ENCODE results near the gene ZNF276.
"Not testable (repeated sequence)": the region's sequence is repeated elsewhere in the genome, so short reads cannot be mapped to it uniquely, and the experiment has no call there.

The ZNF276 gene

DNA sequence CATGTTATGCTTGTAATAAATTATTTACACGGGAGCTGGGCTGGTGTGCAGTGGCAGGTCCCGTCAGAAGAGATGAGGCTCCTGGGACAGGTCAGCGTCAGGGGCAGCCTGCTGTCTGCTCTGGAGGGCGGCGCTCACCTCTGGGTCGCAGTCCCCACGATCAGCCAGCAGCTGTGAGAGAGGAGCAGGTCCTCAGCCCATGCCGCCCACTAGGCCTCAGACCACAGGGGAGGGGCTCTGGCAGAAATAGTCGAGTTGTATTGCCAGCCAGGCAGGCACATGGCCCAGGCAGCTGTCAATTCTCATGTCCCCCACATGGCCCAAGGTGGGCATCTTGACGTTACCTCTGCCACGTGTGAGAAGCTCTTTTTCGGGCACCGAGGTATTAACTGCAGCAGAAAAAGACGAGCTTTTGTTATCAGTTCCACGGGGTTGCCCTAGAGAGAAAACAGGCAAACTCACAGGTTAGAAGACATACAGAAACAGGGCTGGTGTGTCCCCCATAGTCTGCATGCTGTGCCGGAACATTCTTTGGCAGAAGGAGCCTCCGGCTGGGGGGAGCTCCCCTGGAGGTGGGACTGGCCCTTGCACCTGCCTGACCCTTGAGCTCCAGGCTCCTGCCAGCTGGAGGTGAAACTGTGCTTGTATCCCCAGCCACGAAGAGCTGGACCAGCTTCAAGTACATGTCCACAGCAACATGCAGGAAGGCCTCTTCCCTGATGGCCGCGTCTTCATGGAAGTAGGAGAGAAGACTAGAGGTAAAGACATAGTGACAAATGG is 17.4 kb downstream of the ZNF276 start:
- DNase-seq (ENCODE audit: low read depth in 2 of 2) = no peak

DNA sequence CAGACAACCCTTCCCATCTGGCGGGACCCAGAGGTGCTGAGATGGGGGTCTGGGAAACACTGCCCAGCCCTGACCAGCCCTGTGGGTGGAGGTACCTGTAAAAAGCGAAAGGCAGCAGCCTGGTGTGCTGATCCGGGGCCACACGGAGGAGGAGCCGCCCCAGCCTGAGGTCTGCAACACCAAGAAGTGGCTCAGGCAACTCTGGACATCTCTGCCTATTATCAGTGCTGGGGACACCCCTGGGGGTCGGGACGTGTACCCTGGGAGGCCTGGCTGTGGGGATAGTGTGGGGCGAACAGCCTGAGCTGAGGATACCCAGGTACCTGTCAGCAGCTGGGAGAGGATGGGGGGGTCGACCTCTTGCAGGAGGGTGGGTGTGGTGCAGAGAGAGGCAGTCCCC is 18.0 kb downstream of the ZNF276 start:
- DNase-seq (ENCODE audit: low read depth in 2 of 2) = no peak

GRCh38 chr16:89741342-89742014 is 20.1 kb downstream of the ZNF276 start:
- no peak for DNase-seq (ENCODE audit: low read depth in 2 of 2)

DNA sequence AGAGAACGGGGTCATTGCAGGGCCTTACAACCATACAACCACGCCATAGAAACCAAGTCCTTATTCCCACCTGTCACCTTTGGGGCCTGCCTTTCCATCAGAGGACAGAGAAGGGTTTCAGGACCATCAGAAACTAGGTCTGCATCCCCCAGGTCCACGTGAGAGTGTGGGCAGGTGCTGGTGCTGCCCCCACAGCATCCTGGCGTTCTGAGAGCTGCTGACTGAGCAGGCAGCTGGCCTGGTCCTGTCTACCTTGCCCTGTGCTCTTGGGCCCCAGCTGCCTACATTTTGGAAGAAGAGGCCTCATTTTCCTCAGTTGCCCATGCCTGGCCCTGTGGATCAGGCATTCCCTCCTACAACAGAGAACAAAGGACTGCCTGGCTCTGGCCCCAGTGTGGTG is 21.6 kb downstream of the ZNF276 start:
- DNase-seq (ENCODE audit: low read depth in 2 of 2) = no peak

- no peak for DNase-seq (ENCODE audit: low read depth in 2 of 2)
Observed at GRCh38 chr16:89744813-89745212, 23.5 kb downstream of the ZNF276 start.

DNA sequence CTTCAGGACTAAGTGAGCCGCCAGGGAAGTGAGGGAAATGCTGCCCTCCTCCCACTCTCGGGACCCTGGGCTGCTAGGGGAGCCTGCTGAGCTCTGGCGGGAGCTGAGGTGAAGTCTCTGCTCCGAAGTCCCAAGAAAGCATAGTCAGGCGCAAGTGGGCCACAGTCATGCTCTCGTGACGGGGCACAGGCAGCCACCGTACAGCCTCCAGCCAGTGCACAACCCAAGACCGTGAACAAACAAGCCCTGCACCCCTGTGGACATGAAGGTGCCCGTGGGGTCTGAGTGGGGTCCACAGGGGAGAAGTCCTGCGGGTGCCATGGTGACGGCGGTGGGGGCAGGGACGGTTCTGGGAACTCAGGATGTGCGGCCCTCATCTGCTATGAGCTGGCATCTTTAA is 24.7 kb downstream of the ZNF276 start:
- no peak for DNase-seq (ENCODE audit: low read depth in 2 of 2)

DNA sequence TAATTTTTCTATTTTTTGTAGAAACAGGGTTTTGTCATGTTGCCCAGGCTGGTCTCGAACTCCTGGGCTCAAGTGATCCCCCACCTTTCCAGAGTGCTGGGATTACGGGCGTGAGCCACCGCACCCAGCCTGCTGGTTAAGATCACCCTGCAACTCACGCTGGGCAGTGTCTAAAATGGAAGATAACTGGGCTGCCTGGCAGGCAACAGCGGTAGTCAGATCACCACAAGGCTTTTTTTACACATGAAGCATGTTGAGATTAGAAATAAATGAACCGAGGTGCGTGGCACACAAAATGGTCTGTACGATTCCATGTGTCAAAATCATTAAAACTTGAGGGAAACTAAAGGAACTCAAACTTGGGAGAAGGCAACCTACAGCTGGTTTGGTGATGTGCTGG is 26.7 kb downstream of the ZNF276 start:
- DNase-seq (ENCODE audit: low read depth in 2 of 2) = no peak

DNA sequence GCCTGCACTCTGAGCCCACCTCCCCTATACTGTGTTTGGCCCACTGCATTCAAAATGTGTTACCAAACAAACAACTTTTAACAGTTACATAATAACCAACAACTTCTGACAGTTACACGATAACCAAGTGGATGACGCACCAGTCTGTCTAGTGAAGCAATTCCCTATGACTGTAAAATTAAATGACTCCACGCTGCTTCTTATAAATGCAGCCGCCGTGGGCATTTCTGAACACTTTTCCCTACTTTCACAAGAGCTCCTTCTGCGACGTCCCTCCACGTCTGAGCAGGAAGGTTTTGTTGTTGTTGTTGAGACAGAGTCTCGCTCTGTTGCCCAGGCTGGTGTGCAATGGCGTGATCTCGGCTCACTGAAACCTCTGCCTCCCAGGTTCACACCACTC is 27.6 kb downstream of the ZNF276 start:
- DNase-seq (ENCODE audit: low read depth in 2 of 2) = no peak

DNA sequence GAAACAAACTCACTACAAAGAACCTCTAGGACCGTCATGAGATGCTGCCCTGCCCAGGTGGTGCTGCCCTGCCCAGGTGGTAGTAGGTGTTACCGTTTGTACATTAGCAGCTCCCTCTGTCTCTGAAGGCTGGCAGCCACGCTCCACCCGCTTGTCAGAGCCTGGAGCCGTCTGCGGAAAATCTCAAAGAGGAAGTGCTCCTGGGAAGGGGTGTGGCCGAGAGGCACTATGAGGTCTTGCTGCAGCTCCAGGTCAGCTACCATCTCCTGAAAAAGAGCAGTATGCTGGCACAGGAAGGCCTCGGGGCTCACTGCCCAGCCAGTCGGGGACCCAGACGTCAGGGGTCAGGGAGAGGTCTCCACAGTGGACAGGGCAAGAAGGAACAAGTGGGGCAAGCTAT is 28.3 kb downstream of the ZNF276 start:
- DNase-seq (ENCODE audit: low read depth in 2 of 2) = no peak

GRCh38 chr16:89759746-89760340 is 38.5 kb downstream of the ZNF276 start:
- DNase-seq (ENCODE audit: low read depth in 2 of 2) = no peak

DNA sequence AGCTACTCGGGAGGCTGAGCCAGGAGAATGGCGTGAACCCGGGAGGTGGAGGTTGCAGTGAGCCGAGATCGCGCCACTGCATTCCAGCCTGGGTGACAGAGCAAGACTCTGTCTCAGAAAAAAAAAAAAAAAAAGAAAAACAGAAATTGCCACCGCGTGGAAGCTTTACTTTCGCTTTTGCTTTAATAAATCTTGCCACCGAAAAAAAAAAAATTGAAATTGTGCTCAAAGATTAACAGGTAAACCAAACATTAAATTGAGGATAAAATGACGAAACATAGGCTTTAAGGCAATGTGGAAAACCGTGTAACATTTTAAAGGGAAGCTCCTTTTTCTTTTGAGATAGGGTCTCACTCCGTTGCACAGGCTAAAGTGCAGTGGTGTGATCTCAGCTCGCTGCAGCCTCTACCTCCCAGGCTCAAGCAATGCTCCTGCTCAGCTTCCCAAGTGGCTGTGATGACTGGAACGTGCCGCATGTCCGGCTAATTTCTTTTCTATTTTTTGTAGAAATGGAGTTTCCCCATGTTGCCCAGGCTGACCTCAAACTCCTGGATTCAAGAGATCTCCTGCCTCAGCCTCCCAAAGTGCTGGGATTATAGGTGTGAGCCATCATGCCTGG is 40.1 kb downstream of the ZNF276 start:
- no peak for DNase-seq (ENCODE audit: low read depth in 2 of 2)

GRCh38 chr16:89764711-89765201 is 43.4 kb downstream of the ZNF276 start:
- peak; percentile 10 to 30 for DNase-seq (ENCODE audit: low read depth in 2 of 2)

DNA sequence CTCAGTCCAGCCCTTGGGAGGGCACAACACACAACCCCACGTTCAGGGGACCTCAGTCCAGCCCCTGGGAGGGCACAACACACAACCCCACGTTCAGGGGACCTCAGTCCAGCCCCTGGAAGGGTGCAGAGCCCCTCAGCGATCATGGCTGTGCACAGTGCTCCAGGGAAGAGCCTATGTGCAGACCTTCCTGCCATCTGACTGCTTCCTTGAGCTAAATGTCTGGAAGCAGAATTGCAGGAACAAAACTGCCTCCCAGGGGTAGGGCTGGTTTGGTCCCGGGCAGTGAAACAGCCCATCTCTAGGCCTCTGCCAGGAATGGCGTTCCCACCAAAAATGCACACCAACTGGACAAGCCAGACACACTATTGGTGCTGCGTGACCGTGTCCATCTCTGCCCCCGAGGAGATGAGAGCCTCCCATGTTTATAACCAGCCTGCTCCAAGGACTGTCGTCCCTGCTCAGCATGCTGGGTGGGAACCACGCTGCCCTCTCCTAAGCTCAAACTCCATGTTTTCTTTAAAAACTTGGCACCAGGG is 44.0 kb downstream of the ZNF276 start:
- DNase-seq (ENCODE audit: low read depth in 2 of 2) = no peak

GRCh38 chr16:89770367-89770766 is 49.0 kb downstream of the ZNF276 start:
- no peak for DNase-seq (ENCODE audit: low read depth in 2 of 2)

- DNase-seq (ENCODE audit: low read depth in 2 of 2) = no peak
Observed at GRCh38 chr16:89775223-89775622, 53.9 kb downstream of the ZNF276 start.

DNA sequence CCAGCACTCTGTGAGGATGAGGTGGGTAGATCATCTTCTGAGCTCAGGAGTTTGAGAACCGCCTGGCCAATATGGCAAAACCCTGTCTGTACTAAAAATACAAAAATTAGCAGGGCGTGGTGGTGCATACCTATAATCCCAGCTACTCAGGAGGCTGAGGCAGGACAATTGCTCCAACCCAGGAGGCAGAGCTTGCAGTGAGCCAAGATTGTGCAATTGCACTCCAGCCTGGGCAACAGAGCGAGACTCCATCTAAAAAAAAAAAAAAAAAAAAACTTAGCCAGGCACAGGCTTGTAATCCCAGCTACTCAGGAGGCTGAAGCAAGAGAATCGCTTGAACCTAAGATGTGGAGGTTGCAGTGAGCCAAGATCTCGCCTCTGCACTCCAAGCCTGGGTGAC is 56.9 kb downstream of the ZNF276 start:
- not testable (repeated sequence) for DNase-seq (ENCODE audit: low read depth in 2 of 2)

- no peak for DNase-seq (ENCODE audit: low read depth in 2 of 2)
Observed at GRCh38 chr16:89779231-89779908, 58.0 kb downstream of the ZNF276 start.

- DNase-seq (ENCODE audit: low read depth in 2 of 2) = no peak
Observed at GRCh38 chr16:89779909-89780305, 58.6 kb downstream of the ZNF276 start.

GRCh38 chr16:89782489-89782888 is 61.2 kb downstream of the ZNF276 start:
- DNase-seq (ENCODE audit: low read depth in 2 of 2) = no peak

DNA sequence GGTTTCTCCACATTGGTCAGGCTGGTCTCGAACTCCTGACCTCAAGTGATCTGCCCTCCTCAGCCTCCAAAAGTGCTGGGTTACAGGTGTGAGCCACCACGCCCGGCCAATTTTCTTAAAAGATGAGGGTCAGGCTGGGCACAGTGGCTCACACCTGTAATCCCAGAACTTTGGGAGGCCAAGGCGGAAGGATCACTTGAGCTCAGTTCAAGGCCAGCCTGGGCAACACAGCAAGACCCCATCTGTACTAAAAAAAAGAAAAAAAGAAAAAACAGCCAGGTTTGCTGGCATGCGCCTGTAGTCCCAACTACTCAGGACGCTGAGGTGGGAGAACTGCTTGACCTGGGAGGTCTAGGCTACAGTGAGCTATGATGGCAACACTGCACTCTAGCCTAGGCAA is 62.6 kb downstream of the ZNF276 start:
- not testable (repeated sequence) for DNase-seq (ENCODE audit: low read depth in 2 of 2)

- DNase-seq (ENCODE audit: low read depth in 2 of 2) = no peak
Observed at GRCh38 chr16:89784406-89784805, 63.1 kb downstream of the ZNF276 start.
